Tibial nerve (tissue), 4 donors: ENCODE measurements around the gene PLAC8L1. TPM values are rescaled to one million over a fixed set of nuclear protein-coding genes. Genes with fewer than 3 reads are reported as not detected.

Source experiments
- DNase-seq, 2 donors: peaks; one replicate each; pipeline ENCODE4 v3.0.0-alpha.2; 2019; ENCODE audit warnings: low spot score in 2 of 2
- H3K27ac ChIP-seq, 4 donors: fragments of 200-600 bp; sonication (generic) in 3 of 4; one replicate each; pipeline ENCODE4 v1.5.1; 2017 to 2019; ENCODE audit warnings: mild to moderate bottlenecking in 1 of 4
- H3K27me3 ChIP-seq, 2 donors: fragments of 200-600 bp; sonication (generic) in 1 of 2; one replicate each; pipeline versions ENCODE4 v1.5.1 to v1.6.0; 2017 to 2019
- H3K36me3 ChIP-seq, 3 donors: fragments of 200-600 bp; sonication (generic); one replicate each; pipeline ENCODE4 v1.5.1; 2018 to 2019
- H3K4me1 ChIP-seq, 4 donors: fragments of 200-600 bp; sonication (generic) in 3 of 4; one replicate each; pipeline ENCODE4 v1.5.1; 2017 to 2019
- H3K4me3 ChIP-seq, 4 donors: fragments of 200-600 bp; sonication (generic) in 3 of 4; one replicate each; pipeline ENCODE4 v1.5.1; 2017 to 2019; ENCODE audit warnings: mild to moderate bottlenecking in 1 of 4, moderate library complexity in 1 of 4
- H3K9me3 ChIP-seq, 4 donors: fragments of 200-600 bp; sonication (generic) in 3 of 4; one replicate each; pipeline ENCODE4 v1.5.1; 2017 to 2019
- CTCF ChIP-seq, 5 experiments: fragments of 200-600 bp in 3 of 5; fragments of 450-650 bp in 2 of 5; sonication (generic) in 3 of 5; IDR thresholded peaks; one replicate each; pipeline ENCODE4 v1.5.1; 2016 to 2019; ENCODE audit warnings: antibody characterized with exemption in 5 of 5, mild to moderate bottlenecking in 3 of 5, moderate library complexity in 2 of 5
- EP300 ChIP-seq, 2 donors: sonication (generic); formaldehyde crosslinking; IDR thresholded peaks; one replicate each; pipeline ENCODE4 v1.6.1; 2017; ENCODE audit warnings: antibody characterized with exemption in 2 of 2, mild to moderate bottlenecking in 1 of 2
- POLR2A ChIP-seq, 2 donors: fragments of 450-650 bp; IDR thresholded peaks; one replicate each; pipeline ENCODE4 v1.6.1; 2017; ENCODE audit warnings: antibody characterized with exemption in 2 of 2, mild to moderate bottlenecking in 2 of 2, moderate library complexity in 2 of 2
- WGBS, 2 donors: methylation state at CpG; one replicate each; pipeline ENCODE4 v1.1.5; 2018; 5-methylcytosine and 5-hydroxymethylcytosine counted together
- total RNA-seq, 4 donors: library from RNA; depleted of rRNA; stranded (reverse); fragments of >200 nt; gene quantifications; one replicate each; pipeline ENCODE4 v1.1.0, GENCODE V29; 2016

The PLAC8L1 gene
- total RNA-seq, 4 donors from 2014 or later: not detected

- H3K4me1 ChIP-seq: no peaks in the 10 kb centered on the region
- H3K36me3 ChIP-seq: no peaks in the 10 kb centered on the region
- no peak for TF ChIP-seq EP300 (IDR thresholded peaks at IDR 0.05)
- no peak for TF ChIP-seq POLR2A (IDR thresholded peaks at IDR 0.05)
- DNase-seq: no peak
- H3K9me3 ChIP-seq: no peaks in the 10 kb centered on the region
- no peak overlapping the region for H3K27ac ChIP-seq
- peaks cover 0 to 7% of the 10 kb centered on the region in 2 donors for H3K27me3 ChIP-seq
- H3K4me3 ChIP-seq: no peak overlapping the region
- WGBS, 2 donors: 81 to 85% methylated on average over 2 of the region's 2 CpGs
These were observed 32.8 kb downstream of the PLAC8L1 start for GRCh38 chr5:146072595-146072994.

GRCh38 chr5:146071171-146071570 is 34.2 kb downstream of the PLAC8L1 start:
- H3K4me3 ChIP-seq: no peak overlapping the region
- no peak for DNase-seq
- H3K4me1 ChIP-seq: no peaks in the 10 kb centered on the region
- H3K27me3 ChIP-seq: peaks cover 0 to 7% of the 10 kb centered on the region in 2 donors
- TF ChIP-seq POLR2A (IDR thresholded peaks at IDR 0.05): no peak
- no peak for TF ChIP-seq EP300 (IDR thresholded peaks at IDR 0.05)
- no peak for TF ChIP-seq CTCF (IDR thresholded peaks at IDR 0.05)
- H3K9me3 ChIP-seq: no peaks in the 10 kb centered on the region
- no peak overlapping the region for H3K27ac ChIP-seq
- no peaks in the 10 kb centered on the region for H3K36me3 ChIP-seq
- 57 to 63% methylated on average over 4 of the region's 4 CpGs for WGBS, 2 donors

GRCh38 chr5:146070746-146071145 is 34.6 kb downstream of the PLAC8L1 start:
- no peaks in the 10 kb centered on the region for H3K36me3 ChIP-seq
- peaks cover 0 to 7% of the 10 kb centered on the region in 2 donors for H3K27me3 ChIP-seq
- no peaks in the 10 kb centered on the region for H3K4me1 ChIP-seq
- DNase-seq: no peak
- H3K9me3 ChIP-seq: no peaks in the 10 kb centered on the region
- no peak for TF ChIP-seq EP300 (IDR thresholded peaks at IDR 0.05)
- no peak for TF ChIP-seq POLR2A (IDR thresholded peaks at IDR 0.05)
- no peak for TF ChIP-seq CTCF (IDR thresholded peaks at IDR 0.05)
- no peak overlapping the region for H3K27ac ChIP-seq
- H3K4me3 ChIP-seq: no peak overlapping the region
- WGBS, 2 donors: 64 to 81% methylated on average over 3 of the region's 3 CpGs

GRCh38 chr5:146069780-146070099 is 35.6 kb downstream of the PLAC8L1 start:
- no peak for DNase-seq
- H3K27ac ChIP-seq: no peak overlapping the region
- WGBS, 2 donors: 92 to 94% methylated on average over 2 of the region's 2 CpGs
- no peaks in the 10 kb centered on the region for H3K9me3 ChIP-seq
- TF ChIP-seq POLR2A (IDR thresholded peaks at IDR 0.05) (no peak), CTCF (IDR thresholded peaks at IDR 0.05) (no peak), EP300 (IDR thresholded peaks at IDR 0.05) (no peak)
- H3K4me3 ChIP-seq: no peak overlapping the region
- H3K27me3 ChIP-seq: peaks cover 0 to 7% of the 10 kb centered on the region in 2 donors
- no peaks in the 10 kb centered on the region for H3K36me3 ChIP-seq
- H3K4me1 ChIP-seq: no peaks in the 10 kb centered on the region

GRCh38 chr5:146068977-146069779 is 36.2 kb downstream of the PLAC8L1 start:
- H3K4me3 ChIP-seq: no peak overlapping the region
- no peaks in the 10 kb centered on the region for H3K4me1 ChIP-seq
- peaks cover 0 to 7% of the 10 kb centered on the region in 2 donors for H3K27me3 ChIP-seq
- 91 to 93% methylated on average over 6 of the region's 6 CpGs for WGBS, 2 donors
- no peak overlapping the region for H3K27ac ChIP-seq
- DNase-seq: no peak
- TF ChIP-seq CTCF (IDR thresholded peaks at IDR 0.05): no peak
- no peak for TF ChIP-seq POLR2A (IDR thresholded peaks at IDR 0.05)
- no peak for TF ChIP-seq EP300 (IDR thresholded peaks at IDR 0.05)
- H3K9me3 ChIP-seq: no peaks in the 10 kb centered on the region
- no peaks in the 10 kb centered on the region for H3K36me3 ChIP-seq
